Putamen (tissue), 1 donor: ENCODE data around the gene PTPRG.

ENCODE experiments used
- DNase-seq: peaks from one replicate; pipeline ENCODE4 v3.0.0-alpha.2; 2016; ENCODE audit warnings: low spot score

Gene PTPRG

GRCh38 chr3:61828184-61828874, 267.0 kb downstream of the PTPRG start:
- DNase-seq = no peak

GRCh38 chr3:61828880-61829721, 267.7 kb downstream of the PTPRG start:
- no peak for DNase-seq

- no peak for DNase-seq
Observed at GRCh38 chr3:61829722-61830350, 268.5 kb downstream of the PTPRG start.

GRCh38 chr3:61831973-61832372, 270.6 kb downstream of the PTPRG start:
- DNase-seq = no peak

- DNase-seq = no peak
Observed at GRCh38 chr3:61832375-61833229, 271.2 kb downstream of the PTPRG start.

- DNase-seq = no peak
Observed at GRCh38 chr3:61839256-61839655, 277.9 kb downstream of the PTPRG start.

GRCh38 chr3:61841111-61841845, 279.9 kb downstream of the PTPRG start:
- DNase-seq = no peak

- no peak for DNase-seq
Observed at GRCh38 chr3:61841988-61842387, 280.6 kb downstream of the PTPRG start.

- DNase-seq = no peak
Observed at GRCh38 chr3:61844346-61844745, 283.0 kb downstream of the PTPRG start.

GRCh38 chr3:61846488-61846887, 285.1 kb downstream of the PTPRG start:
- no peak for DNase-seq

- DNase-seq = no peak
Observed at GRCh38 chr3:61847784-61848462, 286.6 kb downstream of the PTPRG start.

- peak; percentile 44 for DNase-seq
Observed at GRCh38 chr3:61848885-61849284, 287.5 kb downstream of the PTPRG start.

- no peak for DNase-seq
Observed at GRCh38 chr3:61853912-61854311, 292.5 kb downstream of the PTPRG start.

GRCh38 chr3:61855211-61855610, 293.8 kb downstream of the PTPRG start:
- DNase-seq = no peak

GRCh38 chr3:61857297-61857696, 295.9 kb downstream of the PTPRG start:
- no peak for DNase-seq

GRCh38 chr3:61858054-61858453, 296.7 kb downstream of the PTPRG start:
- DNase-seq = no peak

- no peak for DNase-seq
Observed at GRCh38 chr3:61861410-61861809, 300.0 kb downstream of the PTPRG start.

GRCh38 chr3:61862614-61863289, 301.4 kb downstream of the PTPRG start:
- no peak for DNase-seq

- DNase-seq = no peak
Observed at GRCh38 chr3:61863579-61863978, 302.2 kb downstream of the PTPRG start.

- no peak for DNase-seq
Observed at GRCh38 chr3:61864886-61865285, 303.5 kb downstream of the PTPRG start.
